Suppressor macrophage treated with lipopolysaccharide for 4 hours (primary cell): ENCODE results near the gene SIRT7.
A peak's percentile ranks its signal among the peaks of the same experiment; 100 is the strongest.

Source experiments
- DNase-seq: peaks from one replicate; pipeline ENCODE4 v3.0.0-alpha.2; 2020

The SIRT7 gene

DNA sequence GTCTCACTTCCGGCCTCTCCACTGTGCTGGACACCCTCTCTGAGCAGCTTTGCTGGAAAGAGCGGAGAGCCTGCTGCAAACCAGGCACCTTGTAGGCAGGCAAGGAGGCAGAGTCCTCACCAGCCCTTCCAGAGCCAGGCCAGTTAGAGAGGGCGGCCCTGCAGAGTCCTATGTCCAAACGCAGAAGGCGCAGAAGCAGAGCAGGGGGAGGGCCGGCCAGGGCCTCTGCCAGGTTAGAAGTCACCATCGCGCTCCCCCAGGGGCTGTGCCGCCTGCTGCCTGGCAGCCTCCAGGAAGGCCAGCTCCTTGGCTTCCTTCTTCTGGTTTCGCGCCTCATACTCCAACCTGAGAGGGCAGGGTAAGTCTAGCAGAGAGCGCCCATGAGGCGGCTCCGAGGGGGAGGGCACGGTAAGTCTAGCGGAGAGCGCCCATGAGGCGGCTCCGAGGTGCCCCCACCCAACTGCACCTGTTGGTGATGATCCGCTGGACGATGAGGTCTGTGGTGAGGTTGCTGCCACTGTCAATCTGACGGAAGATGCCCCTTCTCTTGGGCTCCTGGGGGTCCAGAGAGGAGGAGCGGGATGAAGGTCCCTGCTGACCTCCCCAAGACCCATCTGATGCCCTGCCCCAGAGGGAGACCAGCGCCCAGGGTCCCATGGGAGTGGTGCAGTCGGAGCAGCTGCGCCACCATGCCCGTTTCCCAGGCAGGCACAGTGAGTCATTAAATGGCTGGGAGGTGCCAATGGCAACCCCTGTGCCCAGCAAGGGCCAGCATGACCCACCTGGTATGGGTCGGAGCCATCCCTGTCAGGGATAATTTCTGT, 13.2 kb downstream of the SIRT7 start:
- DNase-seq = no peak

DNA sequence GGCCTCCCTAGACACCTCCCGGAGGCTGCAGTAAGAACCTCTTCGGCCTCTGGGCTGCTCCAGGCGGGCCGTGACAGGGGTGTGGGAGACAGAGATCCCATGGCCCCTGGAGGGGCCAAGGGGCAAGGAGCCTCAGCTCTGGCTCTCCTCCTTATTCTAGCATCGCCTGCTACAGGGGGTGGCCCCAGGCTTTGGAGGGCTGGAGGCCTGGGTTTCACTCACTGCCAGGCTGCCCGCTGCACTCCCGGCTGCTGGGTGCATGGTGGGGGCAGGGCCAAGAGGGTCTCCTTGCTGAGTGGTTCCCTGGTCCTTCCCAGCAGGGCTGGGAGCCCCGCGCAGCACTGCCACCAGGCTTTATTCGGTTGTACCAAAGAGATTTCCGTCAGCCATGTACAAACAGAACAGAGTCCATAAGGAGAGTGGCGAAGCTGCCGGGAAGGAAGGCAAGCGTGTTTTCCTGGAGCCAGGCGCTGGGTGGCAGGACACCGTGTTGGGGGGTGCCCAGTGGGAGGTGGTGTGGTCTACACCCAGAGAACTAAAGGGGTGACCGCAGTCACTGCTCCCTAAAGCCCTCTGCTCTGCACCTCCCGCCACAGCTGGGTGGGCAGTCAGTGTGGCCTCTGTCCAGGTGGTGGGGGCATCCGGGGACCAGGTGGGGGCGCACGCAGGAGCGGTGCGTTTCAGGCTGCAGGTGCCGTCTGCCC, 13.9 kb downstream of the SIRT7 start:
- no peak for DNase-seq

DNA sequence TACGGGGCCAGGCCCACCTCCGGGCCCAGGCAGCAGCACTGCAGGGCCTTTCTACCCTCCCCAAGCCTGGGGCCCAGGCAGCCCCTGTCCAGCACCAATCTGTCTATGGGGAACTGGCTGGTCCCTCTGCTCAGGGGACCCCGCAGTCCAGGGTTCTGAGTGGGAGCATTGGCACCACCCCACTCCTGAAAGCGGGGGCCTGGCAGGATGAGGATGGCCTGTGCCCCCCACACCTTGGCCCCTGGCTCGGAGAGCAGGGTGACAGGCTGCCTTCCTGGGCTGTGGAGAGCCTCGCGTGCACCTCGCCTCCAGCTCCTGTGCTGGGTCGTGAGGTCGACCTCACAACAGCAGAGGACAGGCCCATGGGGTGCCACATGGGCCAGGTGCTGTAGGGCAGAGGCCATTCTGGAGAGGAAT, 14.6 kb downstream of the SIRT7 start:
- no peak for DNase-seq

DNA sequence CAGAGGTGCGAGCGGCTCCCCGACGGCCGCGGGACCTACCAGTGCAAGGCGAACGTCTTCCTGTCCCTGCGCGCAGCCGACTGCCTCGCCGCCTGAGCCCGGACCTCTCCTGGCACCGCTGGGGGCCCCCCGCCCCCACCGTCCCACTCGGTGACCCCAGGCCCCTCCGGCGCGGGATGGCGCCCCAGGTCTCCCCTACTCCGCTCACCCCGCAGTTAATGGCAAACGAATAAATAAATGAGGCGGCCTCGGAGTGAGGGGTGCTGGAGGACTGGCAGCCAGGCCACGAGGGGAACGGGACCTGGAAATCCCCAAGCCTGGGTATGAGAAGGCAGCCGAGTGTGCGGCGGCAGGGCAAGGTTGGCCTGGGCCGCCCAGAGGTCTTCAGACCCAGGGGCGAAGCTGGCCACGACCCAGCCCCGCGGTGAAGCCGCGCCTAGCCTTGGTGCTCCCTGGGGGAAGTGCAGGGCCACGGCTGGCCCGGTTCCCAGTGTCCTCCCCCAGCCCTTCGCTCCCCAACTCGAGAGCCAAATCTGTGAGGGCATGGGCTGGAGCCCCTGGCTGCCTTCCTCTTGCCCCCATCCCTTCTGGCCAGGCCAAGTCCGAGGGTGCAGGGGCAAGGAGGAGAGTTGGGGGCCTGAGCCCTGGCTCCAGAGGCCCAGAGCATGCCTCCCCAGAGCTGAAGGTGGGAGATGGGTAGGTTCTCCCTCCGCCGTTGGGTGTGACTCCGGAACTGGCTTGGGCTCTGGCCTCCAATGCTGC, 15.1 kb downstream of the SIRT7 start:
- no peak for DNase-seq

DNA sequence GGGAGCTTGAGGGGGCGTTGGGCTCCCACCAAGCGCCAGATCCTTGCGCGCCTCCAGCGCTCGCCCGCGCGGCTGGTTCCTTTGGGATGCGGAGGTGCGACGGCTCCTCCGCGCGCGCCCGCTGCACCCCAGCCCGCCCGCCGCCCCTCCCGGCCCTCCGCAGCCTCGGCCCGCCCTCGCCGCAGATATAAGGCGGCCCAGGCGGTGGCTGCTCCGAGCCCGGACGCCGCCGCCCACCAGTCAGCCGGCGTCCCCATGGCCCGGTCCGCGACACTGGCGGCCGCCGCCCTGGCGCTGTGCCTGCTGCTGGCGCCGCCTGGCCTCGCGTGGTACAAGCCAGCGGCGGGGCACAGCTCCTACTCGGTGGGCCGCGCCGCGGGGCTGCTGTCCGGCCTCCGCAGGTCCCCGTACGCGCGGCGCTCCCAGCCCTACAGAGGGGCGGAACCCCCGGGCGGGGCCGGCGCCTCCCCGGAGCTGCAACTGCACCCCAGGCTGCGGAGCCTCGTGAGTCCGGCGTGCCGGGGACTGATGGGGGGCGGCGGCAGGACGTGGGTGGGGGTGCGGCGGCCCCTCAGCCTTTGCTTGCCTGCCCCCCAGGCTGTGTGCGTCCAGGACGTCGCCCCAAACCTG, 15.8 kb downstream of the SIRT7 start, which contains the start of gene NPB:
Gene NPB, plus strand, starts transcription at position 216 of the 630 bp plus-strand sequence. Its CDS starts 40 bp downstream, at position 256.
- peak; percentile 35 for DNase-seq

DNA sequence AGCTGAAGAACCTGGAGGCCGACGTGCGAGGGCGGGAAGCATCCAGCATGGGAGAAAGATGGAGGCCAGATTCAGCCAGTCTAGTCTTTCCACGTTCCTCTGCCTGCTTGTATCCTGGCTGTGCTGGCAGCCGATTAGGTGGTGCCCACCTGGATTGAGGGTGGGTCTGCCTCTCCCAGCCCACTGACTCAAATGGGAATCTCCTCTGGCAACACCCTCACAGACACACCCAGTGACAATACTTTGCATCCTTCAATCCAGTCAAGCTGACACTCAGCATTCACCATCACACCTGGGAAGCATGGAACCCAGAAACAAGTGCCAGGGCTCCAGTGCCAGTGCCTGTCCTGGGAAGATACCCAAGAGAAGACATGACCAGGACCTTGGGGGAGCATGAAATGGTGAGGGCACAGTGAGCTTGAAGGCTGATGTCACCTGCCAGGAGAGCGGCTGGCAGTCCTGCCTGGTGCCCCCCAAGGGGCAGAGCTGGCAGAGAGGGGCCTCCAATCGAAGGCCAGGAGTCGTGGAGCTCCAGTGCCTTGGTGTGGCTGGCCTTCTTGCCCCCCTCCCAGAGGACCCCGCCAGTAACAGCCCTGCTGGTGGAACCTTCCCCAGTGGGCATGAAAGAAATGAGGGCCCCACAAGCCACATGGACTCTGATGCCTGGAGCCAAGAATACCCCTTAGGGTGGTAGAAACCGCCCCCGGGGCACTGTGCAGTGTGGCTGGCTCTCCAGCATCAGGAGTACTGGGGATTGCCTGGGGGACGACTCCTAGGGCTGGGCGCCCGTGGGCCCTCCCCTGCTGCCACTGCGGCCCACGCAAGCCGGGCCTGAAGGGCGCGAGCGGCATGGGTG, 16.6 kb downstream of the SIRT7 start:
- DNase-seq = no peak

DNA sequence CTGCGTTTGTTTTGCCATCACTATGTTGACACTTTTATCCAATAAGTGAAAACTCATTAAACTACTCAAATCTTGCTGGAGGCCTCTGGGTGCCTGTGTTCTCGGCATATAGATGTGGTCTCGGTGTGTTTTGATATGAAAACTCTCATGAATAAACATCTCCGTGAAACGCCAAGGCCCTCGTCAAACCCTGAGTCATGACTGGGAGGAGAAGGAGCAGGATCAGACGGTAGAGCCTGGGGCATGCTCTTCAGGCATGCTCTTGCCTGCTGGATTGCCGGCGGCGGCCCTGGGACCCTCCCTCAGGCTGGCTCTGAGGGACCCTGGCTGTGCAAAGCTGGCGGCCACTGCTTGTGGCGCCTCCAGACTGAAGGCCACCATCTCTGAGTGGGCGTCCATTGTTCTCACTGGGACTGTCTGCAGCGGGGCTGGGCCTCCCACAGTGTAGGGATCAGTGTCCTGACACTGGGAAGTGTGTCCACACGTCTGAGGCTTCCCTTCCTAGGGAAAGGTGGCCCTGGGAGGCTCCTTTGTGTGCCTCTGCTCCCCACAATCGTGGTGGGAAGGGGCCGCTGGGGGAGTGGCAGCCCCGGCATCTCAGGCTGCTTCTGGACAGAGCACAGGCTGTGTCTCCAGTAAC, 17.7 kb downstream of the SIRT7 start:
- no peak for DNase-seq

DNA sequence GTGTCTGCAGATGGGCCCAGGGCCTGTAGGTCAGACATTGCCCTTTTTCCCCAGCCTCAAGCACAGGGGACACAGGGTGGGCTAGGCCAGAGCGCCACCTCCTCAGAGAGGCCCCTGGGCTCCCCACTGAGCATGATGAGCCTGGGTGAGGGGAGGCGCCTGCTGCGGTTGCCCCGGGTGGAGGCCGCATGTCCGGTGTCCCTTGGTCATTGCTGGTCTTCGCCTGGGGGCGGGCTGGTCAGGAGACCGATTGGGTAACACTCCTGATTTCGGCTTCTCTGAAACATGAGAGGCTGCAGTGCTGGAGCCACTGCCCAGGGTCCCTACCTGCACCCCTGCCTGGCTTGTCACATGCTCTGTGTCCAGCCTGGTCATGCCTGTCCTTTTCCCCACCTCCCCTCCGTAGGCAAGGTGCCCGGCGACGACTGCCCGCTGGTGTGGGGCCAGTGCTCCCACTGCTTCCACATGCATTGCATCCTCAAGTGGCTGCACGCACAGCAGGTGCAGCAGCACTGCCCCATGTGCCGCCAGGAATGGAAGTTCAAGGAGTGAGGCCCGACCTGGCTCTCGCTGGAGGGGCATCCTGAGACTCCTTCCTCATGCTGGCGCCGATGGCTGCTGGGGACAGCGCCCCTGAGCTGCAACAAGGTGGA, 18.3 kb downstream of the SIRT7 start:
- DNase-seq = no peak

DNA sequence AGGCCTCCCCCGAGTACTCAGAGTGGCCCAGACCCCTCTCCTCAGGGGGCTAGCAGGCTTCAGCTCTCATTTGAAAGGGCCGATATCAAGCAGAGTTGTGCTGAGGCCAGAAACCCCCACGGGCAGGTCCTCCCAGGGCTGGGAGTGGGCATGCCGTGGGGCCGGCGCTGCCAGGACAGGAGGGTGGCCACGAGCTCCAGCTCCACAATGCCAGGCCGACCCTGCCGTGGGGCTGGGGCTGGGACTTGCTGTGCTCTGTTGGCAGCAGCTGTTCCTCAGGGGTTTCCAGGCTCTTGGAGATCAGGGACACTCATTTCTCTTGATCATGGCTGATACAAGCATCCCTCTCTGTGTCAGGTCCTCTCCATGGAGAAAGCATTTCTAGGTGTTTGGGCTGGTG, 19.1 kb downstream of the SIRT7 start:
- no peak for DNase-seq

DNA sequence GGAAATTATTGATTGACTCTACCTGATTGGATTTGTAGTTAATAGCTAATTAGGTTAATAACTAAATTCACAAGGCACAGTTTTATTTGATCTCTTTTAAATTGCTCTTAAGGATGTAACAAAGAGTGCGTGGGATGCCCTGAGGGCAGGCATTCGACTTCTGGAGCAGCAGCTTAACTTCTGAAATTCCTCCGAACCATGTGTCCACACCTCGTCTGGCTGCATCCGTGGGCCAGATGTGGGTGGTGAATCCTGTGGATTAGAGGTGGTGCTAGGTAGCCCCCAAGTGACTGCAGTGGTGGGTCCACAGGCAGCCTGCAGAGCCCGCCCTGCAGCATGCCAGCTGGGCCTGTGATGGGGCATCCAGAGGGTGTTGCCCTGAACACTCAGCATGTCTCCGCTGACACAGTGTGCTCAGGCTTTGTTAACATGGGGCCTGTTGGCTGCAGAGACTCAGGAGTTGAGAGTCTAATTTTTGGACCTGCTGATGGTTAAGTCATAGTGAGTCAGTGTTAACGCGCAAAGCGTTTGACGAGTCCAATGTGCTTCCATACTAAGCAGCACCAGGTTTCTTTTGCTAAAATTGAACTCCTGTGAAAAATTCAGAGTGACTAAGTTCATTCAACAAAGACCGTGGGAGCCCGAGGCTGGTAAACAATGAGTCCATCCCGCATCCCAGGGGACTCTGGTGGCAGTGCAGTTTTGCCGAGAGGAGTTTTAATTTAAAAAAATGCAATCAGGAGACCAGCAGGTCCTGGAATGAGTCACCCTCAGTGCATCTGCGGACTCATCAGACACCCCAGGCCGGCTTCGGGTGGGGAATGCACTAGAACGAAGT, 19.7 kb downstream of the SIRT7 start:
- no peak for DNase-seq

DNA sequence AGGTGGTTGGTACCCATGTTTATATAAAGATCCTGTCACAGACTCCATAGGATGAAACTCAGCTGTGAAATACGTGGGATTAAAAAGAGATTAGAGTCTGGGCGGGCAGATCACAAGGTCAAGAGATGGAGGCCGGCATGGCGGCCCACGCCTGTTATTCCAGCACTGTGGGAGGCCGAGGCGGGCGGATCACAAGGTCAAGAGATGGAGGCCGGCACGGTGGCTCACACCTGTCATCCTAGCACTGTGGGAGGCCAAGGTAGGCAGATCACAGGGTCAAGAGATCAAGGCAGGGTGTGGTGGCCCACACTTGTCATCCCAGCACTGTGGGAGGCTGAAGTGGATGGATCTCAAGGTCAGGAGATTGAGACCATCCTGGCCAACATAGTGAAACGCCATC, 22.6 kb downstream of the SIRT7 start:
- DNase-seq = no peak

DNA sequence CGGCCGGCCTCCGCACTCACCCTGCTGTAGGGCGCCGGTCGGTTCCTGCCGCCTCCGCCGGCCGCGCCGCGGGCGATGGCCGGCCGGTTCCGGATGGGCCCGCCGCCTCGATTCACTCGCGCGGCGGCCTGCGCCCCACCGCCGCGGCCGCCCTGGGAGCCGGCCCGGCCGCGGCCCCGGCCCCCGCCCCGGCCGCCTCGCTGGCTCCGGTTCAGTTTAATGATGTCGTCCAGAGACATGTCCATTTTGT, 26.7 kb downstream of the SIRT7 start:
- DNase-seq = no peak

DNA sequence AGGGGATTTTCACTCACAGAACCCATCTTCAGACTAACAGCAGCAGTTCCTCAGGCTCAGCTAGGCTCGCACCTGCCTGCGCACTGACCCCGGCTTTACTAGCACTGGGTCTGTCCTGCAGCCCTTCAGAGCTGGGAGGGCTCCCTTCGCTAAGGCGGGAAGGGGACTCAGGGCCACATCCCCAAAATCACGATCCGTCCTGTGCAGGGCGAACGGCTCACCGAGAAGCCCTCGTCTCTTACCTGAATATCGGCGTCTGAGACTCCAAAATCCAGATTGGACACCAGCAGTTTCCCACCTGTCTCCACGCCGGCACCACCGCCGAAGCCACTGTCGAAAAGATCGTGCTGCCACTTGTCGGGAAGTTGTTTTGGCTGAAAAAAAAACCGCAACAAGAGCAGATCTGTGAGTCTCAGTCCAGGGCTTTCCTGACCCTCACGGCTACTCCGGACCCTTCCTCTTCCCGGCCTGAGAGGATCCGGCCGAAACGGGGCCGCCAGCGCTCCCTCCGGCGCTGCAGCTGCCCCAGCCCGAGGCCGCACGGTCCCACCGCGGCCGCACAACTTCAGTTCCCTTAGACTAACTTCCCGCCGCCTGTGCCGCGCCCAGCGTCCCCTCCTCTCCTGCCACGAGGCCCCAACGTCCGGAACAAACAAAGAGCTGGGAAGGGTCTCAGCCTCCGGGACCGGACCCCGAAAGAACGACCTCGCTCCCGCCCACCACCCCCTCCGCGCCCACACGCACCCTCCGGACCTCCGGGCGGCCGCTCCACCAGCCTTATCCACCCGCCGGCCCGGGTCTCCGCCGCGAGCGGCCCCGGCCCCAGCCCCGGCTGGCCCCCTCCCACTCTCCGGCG, 27.3 kb downstream of the SIRT7 start:
- peak; percentile 54 for DNase-seq

DNA sequence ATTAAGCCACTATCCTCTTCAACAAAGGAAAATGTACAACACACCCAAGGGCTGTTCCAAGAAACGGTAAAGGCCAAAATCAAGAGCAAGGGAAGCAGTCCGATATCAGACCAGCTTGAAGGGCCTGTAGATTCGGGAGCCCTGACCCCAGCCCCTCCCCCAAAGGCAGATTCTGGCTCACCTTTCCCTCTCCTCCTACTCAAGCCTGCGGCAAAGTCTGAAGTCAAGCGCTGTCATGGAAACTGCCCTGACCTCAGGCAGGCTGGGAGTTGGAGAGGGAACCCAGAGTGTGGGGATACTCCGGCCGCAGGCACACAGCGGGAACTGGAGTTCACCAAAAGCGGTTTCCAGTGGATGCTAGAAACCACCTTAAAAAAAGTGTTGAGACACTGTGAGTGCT, 28.4 kb downstream of the SIRT7 start:
- no peak for DNase-seq

DNA sequence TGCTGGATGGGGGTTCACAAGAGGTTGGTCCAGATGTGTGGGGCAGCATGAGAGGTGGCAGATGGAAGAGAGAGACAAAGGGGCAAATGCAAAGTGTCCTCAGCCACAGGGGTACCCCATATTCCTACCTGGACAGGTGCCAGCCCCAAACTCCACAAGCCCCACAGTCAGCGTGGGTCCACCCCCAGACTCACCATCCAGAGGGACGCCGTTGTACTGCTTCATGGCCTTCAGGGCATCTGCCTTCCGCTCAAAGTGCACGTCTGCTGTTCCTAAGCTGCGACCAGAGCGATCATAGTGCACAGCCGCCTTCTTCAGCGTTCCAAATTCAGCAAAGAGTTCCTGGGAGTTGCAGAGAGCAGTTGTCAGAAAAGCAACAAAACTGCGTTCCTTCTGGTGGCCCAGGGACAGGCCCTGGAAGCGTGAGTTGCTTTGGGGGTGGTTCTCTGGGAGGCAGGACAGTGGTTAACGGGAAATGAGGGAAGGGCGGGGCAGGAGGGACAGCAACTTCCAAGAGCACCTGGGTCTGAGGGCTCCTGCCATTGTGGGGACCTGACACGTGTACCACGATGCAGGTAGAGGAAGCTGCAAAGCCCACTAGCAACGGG, 28.9 kb downstream of the SIRT7 start:
- no peak for DNase-seq

DNA sequence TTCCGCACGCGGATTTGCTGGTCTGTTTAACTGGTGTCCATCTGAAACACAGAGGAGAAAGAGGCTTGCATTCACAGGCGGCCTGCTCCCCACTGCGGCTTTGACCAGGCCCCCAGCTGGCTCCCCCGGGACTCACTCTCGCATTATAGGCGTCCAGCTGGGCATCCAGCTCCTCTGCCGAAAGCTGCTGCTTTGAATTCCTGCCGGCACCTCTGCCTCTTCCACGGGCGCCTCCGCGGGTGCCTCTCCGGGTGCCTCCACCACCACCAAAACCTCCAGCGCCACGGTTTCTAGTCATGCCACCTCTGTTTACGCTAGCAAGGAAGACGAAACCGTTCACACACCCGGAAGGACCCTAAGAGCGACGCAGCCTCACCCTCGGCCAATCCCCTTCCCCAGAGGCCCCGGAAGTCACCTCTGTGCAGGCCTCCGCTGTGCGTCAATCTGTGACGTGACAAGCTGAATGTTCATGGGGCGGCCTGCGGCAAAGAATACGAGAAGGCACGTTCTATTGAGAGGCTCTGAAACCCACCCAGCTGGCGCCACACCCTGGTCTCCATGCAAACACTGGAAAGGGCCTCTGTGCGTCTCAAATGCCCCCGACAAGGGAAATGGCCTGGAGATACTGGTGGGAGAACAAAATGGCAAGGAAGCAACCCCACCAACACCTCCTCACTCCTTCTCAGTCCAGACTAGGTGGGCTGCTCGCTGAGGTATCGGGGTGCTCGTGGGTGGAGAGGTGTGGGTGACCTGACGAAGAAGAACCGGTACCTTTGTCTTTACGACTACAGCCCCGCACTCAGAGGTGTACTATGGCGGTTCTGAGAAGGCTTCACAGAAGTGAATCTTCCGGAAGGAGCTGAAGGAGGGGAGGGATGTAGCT, 29.6 kb downstream of the SIRT7 start:
- DNase-seq = no peak

DNA sequence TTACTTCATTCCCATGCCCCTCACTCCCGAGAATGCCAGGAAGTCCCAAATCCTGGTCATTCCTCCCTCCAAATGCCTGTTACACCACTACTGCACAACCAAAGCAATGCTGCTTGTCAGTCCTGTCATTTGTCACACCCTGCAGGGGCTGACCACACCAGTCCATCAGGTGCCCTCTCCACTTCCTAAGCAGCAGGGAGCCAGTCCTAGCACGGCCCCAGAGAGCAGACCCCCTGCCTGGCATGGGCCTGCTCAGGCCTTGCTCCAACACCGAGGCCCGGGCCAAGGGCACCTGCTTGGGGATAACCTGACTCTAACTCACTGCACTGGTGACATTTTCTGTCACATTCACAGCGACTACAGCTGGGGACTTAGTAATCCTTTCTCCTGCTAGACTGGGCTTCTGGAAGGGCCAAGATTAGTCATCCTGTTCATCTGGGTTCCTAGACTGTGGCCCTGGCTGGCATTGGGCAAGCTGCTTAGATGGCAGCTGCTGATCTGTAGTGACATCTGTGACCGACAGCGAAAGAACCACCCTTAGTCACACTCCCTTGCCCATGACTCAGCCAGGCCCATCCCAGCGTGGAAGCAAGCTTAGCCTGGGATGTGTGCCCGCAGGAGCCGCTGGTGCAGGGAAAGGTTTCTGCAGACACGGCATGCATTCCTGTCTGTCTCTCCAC, 32.0 kb downstream of the SIRT7 start:
- DNase-seq = peak; percentile 72
